Vagina (tissue), 2 donors: ENCODE data around the gene C6orf141. TPM values are rescaled to one million over a fixed set of nuclear protein-coding genes. Genes with fewer than 3 reads are reported as not detected.
A peak's percentile ranks its signal among the peaks of the same experiment; 100 is the strongest.

Experiments
- DNase-seq, 2 donors: peaks; one replicate each; pipeline ENCODE4 v3.0.0-alpha.2; 2017; ENCODE audit errors: extremely low spot score in 2 of 2
- H3K27ac ChIP-seq: fragments of 200-600 bp; sonication (generic); one replicate; pipeline ENCODE4 v1.5.1; 2019
- H3K27me3 ChIP-seq: fragments of 200-600 bp; sonication (generic); one replicate; pipeline ENCODE4 v1.5.1; 2019
- H3K36me3 ChIP-seq, 2 donors: fragments of 200-600 bp; sonication (generic); one replicate each; pipeline ENCODE4 v1.5.1; 2017 to 2019
- H3K4me1 ChIP-seq: fragments of 200-600 bp; sonication (generic); one replicate; pipeline ENCODE4 v1.5.1; 2019
- H3K4me3 ChIP-seq, 2 donors: fragments of 200-600 bp; sonication (generic); 1 replicate in 1 of 2; 2 replicates in 1 of 2; pipeline ENCODE4 v1.5.1; 2016 to 2019
- H3K9me3 ChIP-seq: fragments of 200-600 bp; sonication (generic); one replicate; pipeline ENCODE4 v1.5.1; 2019
- POLR2A ChIP-seq, 2 donors: fragments of 450-650 bp; IDR thresholded peaks; one replicate each; pipeline ENCODE4 v1.6.1; 2017; ENCODE audit warnings: antibody characterized with exemption in 2 of 2, mild to moderate bottlenecking in 2 of 2, moderate library complexity in 2 of 2
- POLR2AphosphoS5 ChIP-seq, 2 donors: sonication (generic); formaldehyde crosslinking; IDR thresholded peaks; one replicate each; pipeline ENCODE4 v1.9.0; 2017; ENCODE audit warnings: antibody characterized with exemption in 2 of 2, mild to moderate bottlenecking in 2 of 2, low read depth in 1 of 2; ENCODE audit not compliant: insufficient read depth in 1 of 2
- intact Hi-C: fragments of 100-400 bp; cut with DNase I; formaldehyde crosslinking; loops from one replicate; pipeline ENCODE4 v1.15.1; 2023
- total RNA-seq: library from RNA; depleted of rRNA; stranded (reverse); fragments of >200 nt; gene quantifications from one replicate; pipeline ENCODE4 v1.2.3, GENCODE V29; 2016
- TF ChIP-seq, protein P1 (sequence below), 3 experiments: fragments of 450-650 bp in 2 of 3; fragments of 200-600 bp in 1 of 3; sonication (generic) in 1 of 3; IDR thresholded peaks; one replicate each; pipeline ENCODE4 v1.5.1; 2017 to 2019; ENCODE audit warnings: antibody characterized with exemption in 3 of 3, mild to moderate bottlenecking in 2 of 3, moderate library complexity in 2 of 3

C6orf141 gene
- total RNA-seq, 1 donor from 2014 or later = 14.2 TPM

DNA sequence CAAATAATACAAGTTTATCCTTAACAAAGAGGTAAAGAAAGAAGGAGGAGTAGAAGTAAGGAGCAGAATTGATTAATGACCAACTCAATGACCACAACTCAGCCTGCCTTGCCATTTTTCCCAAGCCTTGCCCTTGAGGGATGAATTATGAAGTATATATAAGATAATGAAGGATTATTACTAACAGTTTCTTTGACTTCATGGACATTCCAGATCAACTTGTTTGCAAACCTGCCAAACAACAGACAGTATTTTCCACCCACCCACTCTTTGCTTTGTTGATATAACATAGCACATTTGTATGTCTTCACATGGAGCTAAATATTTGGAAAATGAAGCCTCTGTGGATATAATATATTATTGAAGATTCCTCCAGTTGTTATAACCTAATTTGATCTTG lies 9.9 kb upstream of the C6orf141 start:
- Histone ChIP-seq H3K4me3 (no peak overlapping the region), H3K27ac (no peak overlapping the region), H3K36me3 (no peaks in the 10 kb centered on the region), H3K9me3 (no peaks in the 10 kb centered on the region), H3K4me1 (peaks cover 7% of the 10 kb centered on the region), H3K27me3 (no peaks in the 10 kb centered on the region)
- no peak for TF ChIP-seq POLR2A (IDR thresholded peaks at IDR 0.05)
- TF ChIP-seq, protein P1, sequence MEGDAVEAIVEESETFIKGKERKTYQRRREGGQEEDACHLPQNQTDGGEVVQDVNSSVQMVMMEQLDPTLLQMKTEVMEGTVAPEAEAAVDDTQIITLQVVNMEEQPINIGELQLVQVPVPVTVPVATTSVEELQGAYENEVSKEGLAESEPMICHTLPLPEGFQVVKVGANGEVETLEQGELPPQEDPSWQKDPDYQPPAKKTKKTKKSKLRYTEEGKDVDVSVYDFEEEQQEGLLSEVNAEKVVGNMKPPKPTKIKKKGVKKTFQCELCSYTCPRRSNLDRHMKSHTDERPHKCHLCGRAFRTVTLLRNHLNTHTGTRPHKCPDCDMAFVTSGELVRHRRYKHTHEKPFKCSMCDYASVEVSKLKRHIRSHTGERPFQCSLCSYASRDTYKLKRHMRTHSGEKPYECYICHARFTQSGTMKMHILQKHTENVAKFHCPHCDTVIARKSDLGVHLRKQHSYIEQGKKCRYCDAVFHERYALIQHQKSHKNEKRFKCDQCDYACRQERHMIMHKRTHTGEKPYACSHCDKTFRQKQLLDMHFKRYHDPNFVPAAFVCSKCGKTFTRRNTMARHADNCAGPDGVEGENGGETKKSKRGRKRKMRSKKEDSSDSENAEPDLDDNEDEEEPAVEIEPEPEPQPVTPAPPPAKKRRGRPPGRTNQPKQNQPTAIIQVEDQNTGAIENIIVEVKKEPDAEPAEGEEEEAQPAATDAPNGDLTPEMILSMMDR (IDR thresholded peaks at IDR 0.05) = no peak
- TF ChIP-seq POLR2AphosphoS5 (IDR thresholded peaks at IDR 0.05; ENCODE audit: insufficient read depth in 1 of 2, low read depth in 1 of 2) = no peak
- intact Hi-C loops = no loop called here
- no peak for DNase-seq

DNA sequence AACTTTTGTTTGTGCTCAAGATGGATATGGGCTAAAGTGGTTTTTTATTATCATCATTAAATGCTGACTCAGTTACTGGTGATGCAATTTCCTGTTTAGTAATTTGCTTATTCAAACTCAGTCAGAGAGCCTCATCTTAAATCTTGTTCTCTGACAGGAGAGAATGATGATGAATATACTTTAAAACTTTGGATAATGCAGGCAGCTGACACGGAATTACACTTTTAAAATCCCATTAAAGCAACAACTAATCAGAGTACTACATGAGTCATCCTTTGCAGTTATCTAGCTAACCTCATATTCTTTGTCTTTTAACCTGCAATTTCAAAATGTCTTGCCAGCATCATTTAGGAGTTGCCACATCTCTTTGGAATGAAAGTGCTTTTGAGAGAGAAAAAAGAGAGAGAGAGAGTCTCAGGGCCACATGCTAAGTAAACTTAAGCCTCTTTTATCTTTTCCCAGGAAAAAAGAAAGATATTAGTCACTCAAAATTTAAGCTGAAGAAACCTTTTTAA lies 9.2 kb upstream of the C6orf141 start:
- Histone ChIP-seq H3K4me1 (peaks cover 7% of the 10 kb centered on the region), H3K27me3 (no peaks in the 10 kb centered on the region), H3K4me3 (no peak overlapping the region), H3K36me3 (no peaks in the 10 kb centered on the region), H3K27ac (no peak overlapping the region), H3K9me3 (no peaks in the 10 kb centered on the region)
- no peak for DNase-seq
- intact Hi-C loops = no loop called here
- TF ChIP-seq, protein P1 (IDR thresholded peaks at IDR 0.05) = no peak
- TF ChIP-seq POLR2AphosphoS5 (IDR thresholded peaks at IDR 0.05; ENCODE audit: insufficient read depth in 1 of 2, low read depth in 1 of 2) (peak; percentile 36 to 78), POLR2A (IDR thresholded peaks at IDR 0.05) (no peak)

DNA sequence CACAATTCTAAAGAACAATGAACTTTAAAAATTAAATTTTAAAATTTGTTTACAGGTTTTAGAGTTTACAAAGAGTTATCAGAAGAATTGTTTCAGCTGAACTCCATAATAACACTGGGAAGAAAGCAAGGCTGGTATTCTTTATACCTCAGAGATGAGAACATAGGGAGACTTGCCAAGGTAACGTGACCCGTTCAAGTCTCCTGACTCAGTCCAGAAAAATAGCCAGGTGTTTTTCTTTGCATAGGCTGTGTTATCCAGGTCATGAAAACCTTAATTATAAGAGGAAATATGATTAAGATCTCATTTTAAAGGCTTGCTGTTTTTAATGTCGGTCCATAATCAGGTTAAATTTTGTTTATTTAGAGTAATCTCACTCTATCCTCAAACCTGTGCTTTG lies 8.5 kb upstream of the C6orf141 start:
- peaks cover 7% of the 10 kb centered on the region for H3K4me1 ChIP-seq
- no peaks in the 10 kb centered on the region for H3K36me3 ChIP-seq
- intact Hi-C loops = no loop called here
- no peaks in the 10 kb centered on the region for H3K9me3 ChIP-seq
- no peaks in the 10 kb centered on the region for H3K27me3 ChIP-seq
- no peak overlapping the region for H3K27ac ChIP-seq
- no peak overlapping the region for H3K4me3 ChIP-seq
- no peak for DNase-seq
- TF ChIP-seq POLR2A (IDR thresholded peaks at IDR 0.05) = no peak
- TF ChIP-seq, protein P1 (IDR thresholded peaks at IDR 0.05) = no peak
- TF ChIP-seq POLR2AphosphoS5 (IDR thresholded peaks at IDR 0.05; ENCODE audit: insufficient read depth in 1 of 2, low read depth in 1 of 2) = no peak

DNA sequence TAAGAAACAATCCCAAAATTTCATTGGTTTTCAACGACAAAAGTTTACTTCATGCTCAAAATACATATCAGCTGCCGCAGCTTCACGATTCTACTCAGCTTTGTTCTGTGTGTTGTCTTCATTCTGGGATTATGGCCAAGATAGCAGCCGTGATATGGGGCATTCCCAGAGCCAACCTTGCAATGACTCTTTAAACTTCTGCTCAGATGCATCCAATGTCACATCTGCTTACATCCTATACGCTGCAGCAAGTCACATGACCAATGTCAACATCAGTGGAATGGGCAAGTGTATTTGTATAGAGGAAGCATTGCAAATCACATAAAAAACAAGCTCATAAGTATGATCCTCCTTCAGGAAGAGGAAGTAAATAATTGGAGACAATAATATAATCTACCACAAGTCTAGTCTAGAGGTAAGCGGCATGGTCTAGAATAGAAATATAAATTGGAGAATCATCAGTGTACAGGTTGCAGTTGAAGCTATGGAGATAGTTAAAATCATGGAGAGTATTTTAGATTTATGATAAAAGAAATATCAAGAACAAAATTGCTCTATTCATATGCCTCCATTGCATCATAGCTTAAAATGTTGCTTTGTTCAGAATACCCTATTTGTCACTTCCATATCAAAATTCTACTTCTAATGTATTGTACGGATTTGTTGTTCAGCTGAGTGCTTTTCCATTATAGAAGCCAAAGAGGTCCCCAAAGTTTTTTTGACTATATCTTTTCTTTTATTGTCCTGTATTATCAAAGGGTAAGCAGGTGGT lies 7.2 kb upstream of the C6orf141 start:
- intact Hi-C loops = no loop called here
- Histone ChIP-seq H3K27ac (no peak overlapping the region), H3K36me3 (no peaks in the 10 kb centered on the region), H3K4me1 (peaks cover 7% of the 10 kb centered on the region), H3K9me3 (no peaks in the 10 kb centered on the region), H3K4me3 (no peak overlapping the region), H3K27me3 (no peaks in the 10 kb centered on the region)
- DNase-seq = no peak
- TF ChIP-seq POLR2A (IDR thresholded peaks at IDR 0.05) = no peak

DNA sequence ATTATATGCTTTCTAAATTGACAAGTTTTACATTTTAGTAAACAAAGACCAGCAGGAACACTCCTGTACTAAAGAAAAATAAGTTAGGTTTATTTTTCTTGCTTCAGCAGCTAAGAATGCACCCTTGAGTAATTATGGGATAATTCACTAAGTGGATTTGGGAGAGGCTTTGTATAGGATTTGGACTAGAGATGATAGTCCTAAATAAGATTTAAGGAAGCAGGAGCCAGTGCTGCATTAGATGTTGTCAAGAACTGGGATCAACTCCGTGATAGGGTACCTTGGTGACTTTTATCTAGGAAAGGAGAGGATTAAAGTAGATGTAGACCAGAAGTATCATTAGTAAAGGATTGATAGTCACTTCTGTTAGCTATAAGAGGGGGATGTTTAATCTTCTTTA lies 4.1 kb upstream of the C6orf141 start:
- Histone ChIP-seq H3K36me3 (no peaks in the 10 kb centered on the region), H3K4me1 (peaks cover 17% of the 10 kb centered on the region), H3K4me3 (no peak overlapping the region), H3K27me3 (no peaks in the 10 kb centered on the region), H3K27ac (no peak overlapping the region), H3K9me3 (no peaks in the 10 kb centered on the region)
- intact Hi-C loops = no loop called here
- TF ChIP-seq POLR2A (IDR thresholded peaks at IDR 0.05) (no peak), POLR2AphosphoS5 (IDR thresholded peaks at IDR 0.05; ENCODE audit: insufficient read depth in 1 of 2, low read depth in 1 of 2) (no peak)
- TF ChIP-seq, protein P1 (IDR thresholded peaks at IDR 0.05) = no peak
- DNase-seq = no peak
